HG02759 (cell line): Measurements from ENCODE around the gene HACD2.

Experiments
- ATAC-seq: cut with Tn5 transposase; IDR thresholded peaks from one replicate; pipeline ENCODE4 v1.9.1; 2021; ENCODE audit warnings: mild to moderate bottlenecking, moderate library complexity; ENCODE audit not compliant: unreplicated experiment

HACD2 gene

DNA sequence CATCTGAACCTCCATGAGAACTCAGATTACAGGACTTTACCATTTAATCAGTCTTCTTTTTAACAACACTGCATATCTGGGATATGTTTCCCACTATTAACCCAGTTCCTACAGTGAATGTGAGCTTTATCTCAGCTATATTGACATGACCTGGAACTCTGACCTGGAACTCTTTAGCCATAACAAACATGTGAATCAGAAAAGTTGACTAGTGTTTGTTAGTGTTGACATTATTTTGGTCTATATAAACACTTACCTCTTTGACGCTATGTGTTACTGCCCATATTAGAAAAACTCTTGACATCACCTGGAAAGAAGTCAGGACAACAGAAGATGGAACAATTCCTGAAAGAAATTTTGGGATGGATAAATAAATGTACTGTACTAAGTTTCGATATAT, 56.7 kb downstream of the HACD2 start:
- ATAC-seq: no peak

DNA sequence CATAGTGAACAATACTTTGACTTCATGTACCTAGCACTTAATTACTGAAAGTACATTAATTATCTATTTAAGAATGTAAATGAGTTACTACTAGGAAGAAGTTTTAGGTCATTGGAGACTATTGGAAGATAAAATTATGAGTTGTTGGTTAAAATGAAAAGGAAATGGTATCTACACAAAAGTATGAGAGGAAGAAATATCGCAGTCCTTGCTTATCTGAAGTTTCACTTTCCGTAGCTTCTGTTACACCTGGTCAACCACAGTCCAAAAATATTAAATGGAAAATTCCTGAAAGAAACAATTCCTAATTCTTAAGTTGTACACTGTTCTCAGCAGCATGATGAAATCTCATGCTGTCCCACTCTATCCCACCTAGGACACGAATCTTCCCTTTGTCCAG, 57.8 kb downstream of the HACD2 start:
- no peak for ATAC-seq

DNA sequence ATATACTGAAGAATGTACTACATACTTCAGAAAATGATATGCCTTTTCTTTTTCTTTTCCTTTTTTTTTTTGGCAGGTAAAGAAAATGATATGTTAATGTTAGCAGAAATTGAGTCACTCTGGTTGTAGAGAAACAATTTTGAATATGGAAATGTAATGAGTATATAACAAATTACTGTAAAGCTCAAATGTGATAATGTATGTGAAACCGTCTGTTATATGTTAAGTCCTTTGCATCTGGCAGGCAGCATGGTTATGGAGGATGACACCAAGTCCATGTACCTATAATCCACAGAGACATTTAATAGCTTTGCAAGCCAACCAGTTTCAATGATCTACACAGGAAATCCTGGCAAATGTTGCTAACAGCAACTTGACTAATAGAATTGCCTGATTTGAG, 58.4 kb downstream of the HACD2 start:
- ATAC-seq: no peak

DNA sequence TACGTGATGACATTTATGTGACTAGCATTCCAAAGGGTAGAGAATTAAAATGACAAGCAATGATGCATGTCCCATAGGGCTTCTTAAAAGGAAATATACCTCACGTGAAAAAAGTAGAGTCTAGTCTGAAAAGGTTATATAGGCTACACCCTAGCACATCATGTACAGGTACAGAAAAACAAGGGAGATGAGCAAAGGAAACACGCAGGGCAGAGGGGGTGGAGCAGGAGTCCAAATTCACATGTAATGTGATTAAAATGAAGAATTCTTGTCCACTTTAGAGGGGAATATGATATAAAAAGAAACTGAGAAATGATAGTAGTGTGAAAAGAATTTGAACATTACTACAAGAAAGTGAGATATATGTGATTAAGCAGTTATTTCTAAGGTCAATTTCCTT, 59.4 kb downstream of the HACD2 start:
- ATAC-seq: no peak

DNA sequence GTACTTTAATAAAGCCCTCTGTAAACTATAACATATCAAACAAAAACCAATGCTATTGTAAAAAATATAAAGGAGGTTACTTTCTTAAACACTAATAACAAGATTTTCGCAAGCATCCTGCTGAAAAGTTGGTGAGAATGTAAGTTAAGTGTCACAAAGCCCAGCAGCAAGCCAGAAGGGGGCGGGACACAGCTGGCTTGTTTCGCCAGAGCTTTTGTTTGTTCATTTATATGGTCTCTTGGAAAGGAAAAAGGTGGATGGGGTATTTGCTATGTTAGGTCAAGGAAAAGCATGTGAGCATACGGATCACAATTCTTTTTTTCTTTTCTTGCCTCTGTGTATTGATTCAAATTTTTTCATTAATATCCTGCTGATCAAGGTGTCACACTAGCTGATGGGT, 59.9 kb downstream of the HACD2 start:
- ATAC-seq: no peak

DNA sequence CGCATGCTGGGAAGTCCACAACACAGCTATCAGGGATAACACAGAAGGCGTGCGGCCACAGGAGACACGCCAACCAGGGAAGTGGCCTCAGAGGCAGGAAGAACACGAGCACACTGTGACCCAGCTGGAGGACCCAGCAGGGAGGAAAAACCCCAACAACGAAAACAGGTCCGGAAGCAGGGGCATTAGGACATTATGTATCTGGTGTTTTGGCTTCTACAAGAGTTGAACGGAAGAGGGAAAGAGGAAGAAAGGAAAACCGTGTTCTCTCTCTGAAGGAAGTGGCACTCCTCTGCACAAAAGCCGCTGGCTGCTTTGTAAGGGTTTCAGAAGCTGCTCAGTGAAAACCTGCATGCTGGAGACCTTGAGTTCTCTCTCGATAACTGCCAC, 61.8 kb downstream of the HACD2 start:
- no peak for ATAC-seq

DNA sequence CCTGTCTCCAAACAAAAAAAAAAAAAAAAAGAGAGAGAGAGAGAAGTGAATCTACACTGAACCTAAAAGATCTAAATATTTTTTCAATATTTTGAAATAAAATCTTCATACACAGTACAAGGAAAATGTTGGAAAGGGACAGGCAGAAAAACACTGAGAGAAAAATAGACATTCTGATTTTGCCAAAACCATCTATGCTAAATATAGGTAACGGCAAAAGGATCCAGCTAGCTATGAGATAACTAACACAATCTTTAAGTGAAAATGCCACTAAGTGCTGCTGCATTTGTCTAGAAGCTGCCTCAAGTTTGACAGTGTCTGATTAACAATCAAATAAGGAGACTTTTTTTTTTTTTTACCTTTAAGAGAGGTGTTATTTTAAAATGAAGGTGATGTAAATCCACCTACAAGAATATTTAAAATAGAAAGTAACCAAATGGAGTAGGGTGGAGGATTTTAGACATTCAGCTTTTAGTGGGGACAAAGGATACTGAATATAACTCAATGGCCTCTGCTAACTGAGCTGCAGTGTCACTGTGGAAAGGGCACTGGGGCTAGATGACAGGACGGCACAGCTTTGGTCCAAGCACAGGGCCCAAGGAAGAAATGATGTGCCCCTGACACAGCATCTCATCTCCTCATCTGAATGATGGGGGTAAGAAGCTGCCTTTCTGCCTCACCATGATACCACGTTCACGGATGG, 62.4 kb downstream of the HACD2 start:
- no peak for ATAC-seq

DNA sequence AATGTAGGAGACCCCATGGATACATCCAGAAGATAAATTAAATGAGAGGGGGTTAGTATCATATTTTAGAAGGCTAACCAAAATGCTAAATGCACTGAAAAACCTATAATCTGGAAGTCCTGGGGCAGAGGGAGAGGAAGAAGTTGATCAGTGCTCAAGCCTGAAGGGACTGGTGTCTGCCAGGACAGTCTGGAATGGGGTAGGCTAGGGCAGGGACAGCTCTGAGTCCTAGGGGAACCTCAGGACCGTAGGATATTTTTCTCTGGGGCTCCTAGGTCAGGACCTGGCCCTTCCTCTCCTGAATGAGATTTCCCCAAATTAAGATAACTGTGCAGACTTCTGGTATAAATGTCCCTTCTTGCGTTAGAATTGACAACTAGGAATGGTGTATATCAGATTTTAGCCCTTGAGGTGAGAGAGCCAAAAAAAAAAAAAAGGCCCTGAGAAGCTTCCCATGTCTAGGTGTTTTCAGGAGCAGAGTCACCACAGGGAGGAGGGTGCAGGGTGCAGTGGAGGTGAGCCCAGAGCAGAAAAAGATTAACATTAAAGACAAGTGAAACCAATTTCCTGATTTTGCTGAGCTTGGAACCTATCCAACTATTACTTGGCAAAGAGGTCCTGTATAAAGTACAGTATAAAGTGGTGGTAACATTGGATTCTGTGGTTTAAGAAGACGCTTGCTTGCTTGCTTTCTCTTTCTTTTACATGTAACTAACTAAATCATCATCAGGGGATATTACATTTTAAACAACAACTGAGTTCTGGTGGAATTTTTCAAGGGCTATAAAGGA, 63.5 kb downstream of the HACD2 start:
- ATAC-seq: no peak

DNA sequence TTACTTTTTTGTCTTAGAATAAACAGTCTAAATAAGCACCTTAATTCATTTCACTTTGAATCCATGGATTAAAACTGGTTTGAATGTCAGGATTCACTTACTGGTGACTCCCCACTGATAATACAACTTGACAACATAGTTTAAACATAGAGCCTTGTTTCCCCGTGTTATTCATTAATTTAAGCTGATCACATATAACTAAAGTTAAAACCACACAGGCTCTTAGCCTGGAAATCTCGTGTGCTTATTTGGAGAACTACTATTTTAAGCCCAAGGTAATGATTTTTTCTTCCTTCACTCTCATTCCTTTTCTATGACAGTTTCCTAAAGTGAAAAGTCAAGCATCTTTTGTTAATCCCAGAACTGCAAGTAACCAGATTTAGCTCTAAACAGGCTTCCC, 64.2 kb downstream of the HACD2 start:
- ATAC-seq: no peak

DNA sequence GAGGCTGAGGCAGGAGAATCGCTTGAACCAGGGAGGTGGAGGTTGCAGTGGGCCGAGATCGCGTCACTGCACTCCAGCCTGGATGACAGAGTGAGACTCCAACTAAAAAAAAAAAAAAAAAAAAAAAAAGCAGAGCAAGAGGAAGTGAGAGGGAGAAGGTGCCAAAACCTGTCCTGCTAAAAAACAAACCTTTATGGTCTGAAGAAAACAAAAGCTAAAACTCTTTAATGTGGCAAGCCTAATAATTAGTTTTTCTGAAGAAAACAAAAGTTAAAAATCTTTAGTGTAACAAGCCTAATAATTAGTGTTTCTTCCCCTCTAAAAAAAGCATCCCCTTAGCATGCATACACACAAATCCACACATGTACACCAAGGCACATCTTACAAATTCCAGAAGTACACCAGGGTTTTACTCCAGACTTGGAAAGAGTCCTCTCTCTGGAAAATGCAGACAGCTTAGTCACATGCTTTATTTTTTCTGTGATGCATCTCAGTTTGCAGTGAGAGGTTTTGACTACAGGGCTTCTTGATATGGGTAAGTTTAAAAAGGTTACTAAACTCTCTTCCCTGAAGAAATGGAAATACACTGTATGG, 65.9 kb downstream of the HACD2 start:
- ATAC-seq: no peak

DNA sequence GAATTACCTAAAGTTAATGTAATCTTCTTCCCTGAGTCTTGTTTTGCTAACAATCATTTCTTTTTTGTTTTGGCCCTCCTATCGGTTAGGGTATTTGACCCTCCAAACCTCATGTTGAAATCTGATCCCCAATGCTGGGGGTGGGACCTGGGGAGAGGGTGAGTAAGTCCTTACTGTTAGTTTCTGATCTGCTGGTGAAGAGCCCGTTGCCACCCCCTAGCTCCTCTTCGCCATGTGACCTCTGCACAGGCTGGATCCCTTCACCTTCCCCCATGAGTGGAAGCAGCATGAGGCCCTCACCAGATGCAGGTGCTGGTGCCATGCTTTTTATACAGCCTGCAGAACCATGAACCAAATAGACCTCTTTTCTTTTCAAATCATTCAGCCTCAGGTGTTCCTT, 73.1 kb downstream of the HACD2 start:
- no peak for ATAC-seq

DNA sequence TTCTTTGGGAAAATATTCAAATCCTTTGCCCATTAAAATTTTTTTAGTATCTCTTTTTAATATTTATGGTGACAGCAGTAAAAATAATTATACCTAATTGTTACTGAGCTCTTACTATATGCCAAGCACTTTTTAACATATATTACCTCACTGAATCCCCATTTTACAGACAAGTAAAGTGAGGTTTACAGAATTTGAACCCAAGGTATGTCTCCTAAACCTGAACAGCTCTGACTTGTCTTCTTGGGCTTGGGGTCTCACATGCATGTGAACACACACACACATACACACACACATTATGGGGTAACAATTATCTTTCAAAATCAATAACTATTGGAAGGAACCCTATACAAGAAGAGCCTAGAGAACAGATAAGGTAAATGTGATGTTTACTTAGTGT, 73.8 kb downstream of the HACD2 start:
- ATAC-seq: no peak

DNA sequence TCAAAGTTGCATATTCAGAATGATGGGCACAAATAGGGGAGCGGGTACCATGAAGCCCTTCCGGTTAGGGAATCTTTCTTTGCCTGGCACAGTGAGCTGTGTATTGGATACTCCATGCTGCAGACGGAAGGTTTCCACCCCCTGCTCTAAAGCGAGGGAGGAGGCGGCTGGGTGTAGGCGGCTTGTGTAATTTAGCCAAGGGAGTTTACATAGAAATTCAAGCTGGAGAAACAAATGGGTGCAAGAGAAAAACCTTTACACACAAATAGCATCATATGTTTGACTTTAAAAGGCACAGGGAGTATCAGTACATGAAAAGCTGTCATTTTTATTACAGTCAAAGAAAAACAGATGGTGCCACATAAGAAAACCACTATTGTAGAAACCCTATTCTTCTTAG, 76.7 kb downstream of the HACD2 start:
- ATAC-seq: no peak

DNA sequence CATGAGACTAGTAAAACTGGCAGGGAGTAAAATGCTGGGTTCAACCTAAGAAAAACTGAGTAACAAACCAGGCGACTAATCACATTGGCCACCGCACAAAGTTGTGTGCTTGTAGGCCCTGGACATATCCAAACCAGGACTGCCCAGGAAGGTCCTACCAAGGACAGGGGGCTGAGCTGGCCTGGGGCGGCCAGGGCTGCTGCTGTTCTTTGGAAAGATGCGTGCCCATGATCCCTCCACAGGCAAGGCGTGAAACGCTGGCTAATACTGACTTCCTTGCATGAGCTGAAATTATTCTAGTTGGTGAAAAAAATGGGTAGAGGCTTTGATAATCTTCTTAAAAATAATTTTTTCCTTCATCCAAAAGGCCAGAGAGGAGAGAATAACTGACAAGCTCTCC, 79.0 kb downstream of the HACD2 start:
- no peak for ATAC-seq

DNA sequence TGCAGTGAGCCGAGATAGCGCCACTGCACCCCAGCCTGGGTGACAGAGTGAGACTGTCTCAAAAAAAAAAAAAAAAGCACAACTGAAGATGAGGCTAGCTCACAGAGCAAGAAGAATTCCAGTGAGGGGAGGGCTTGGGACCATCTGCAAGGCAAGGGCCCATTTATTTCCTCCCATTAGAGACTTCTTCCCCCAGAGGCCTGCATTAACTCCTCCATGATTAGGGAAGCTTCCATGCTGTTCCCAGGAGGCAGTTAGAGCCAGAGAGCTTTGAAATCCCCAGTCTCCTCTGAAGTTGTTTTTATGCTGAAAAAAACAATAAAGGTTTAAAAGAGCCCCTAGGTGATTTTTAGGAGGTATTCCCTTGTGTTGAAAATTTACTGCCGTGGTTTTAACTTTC, 81.7 kb downstream of the HACD2 start:
- ATAC-seq: no peak

DNA sequence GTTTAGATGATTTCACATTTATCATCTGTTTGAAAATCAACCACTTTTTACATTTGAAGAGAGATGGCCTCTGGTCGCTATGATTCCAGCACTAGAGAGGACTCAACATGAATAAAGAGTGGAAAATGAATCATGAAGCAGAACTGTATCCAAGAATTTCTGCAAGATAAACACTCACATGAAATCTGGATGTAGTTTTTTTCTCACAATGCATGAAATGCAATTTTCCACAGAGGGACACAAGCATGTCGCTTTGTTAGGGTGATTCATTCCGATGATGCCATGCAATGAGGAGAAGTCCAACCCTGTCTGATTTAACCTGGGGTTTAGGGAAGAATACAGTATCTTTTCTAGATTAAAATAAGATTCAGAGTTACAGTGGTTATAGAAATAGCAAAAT, 85.5 kb downstream of the HACD2 start:
- ATAC-seq: no peak

DNA sequence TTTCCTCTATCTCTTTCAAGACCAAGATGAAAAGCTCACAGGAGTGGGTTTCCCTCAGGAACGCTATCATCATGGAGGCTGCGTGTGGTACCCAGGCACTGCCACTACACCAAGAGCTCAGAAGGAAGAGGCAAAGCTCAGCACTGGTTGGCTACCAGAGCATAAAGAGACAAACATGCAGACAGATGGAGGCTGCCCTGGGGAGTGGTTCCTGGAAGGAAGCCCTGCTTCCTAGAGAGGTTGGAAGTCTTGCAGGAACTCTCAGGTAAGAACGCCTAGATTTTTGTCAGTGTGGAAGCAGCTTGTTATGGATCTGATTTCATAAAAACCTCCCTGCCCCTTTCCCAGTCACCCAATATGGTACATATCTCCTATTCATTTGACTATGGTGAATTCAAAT, 86.1 kb downstream of the HACD2 start:
- ATAC-seq: no peak

DNA sequence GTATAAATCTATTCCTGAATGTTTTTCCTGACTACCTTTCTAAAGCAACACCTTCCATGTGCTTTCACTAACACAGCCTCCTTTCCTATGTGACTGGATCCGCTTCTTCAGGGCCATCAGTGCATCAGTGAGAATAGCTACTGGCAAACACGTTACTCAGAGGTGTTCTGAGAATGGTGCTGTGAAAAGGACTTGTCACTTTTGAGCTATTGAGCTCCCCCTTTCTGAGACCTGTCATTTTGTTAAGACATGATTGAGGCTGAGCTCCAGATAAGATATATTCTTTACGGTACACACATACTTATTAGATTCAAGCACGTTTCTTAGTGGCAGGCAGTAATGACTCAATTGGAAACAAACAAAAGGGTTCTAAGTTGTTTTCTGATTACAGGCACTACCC, 90.9 kb downstream of the HACD2 start:
- ATAC-seq: no peak

DNA sequence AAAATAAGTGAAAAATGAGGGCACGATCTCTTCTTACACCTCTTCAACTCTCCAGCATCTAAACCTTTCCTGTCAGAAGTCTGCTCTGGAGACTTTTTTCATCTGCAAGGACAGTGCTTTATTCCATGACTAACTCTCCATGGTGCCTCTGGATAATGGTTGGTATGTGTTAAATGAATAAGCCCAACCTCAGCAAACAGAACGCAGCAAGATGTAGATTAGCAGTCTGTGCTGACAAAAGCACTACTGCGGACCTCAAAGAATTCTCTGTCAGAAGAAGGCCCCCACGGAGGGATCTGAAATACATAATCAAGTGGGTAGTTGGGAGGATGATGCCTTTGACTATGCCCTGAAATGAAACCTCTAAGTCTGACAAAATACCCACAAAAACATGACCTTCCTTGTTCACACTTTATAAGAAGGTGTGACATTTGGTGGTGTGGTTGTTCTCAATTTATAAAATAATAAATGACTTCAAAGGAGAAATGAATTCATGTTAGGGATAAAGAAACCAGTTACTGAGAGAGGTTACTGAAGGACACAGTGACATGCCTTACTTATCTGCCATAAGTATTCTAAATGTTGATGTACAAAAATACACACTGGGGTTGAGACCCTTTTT, 92.8 kb downstream of the HACD2 start:
- no peak for ATAC-seq

DNA sequence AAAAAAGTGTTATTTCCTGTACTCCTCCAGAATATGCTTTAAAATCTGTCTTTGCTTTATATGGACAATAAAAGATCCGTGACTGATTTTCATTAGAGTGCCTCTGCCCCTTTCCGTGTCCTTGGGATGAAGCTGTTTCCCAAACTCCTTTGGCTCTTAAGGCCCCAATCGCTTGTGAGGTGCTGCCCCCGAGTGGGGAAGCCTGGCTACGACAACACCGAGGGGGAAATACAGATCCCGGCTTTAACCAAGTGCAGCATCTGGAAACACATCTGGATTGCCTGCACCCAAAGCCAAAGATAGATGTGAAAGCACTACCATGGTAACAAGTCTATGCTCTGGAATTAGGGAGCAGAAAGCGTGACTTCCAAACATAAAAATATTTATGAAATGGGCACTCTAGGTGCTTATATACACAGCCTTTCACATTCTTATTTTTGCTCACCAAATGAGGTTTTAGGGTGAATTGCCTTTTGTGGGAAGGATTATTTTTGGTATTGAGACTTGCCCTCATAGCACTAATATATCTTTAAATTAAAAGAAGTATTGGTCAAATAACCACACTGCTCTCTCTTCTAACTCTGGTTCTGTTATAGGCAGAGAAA, 95.4 kb downstream of the HACD2 start:
- ATAC-seq: no peak

DNA sequence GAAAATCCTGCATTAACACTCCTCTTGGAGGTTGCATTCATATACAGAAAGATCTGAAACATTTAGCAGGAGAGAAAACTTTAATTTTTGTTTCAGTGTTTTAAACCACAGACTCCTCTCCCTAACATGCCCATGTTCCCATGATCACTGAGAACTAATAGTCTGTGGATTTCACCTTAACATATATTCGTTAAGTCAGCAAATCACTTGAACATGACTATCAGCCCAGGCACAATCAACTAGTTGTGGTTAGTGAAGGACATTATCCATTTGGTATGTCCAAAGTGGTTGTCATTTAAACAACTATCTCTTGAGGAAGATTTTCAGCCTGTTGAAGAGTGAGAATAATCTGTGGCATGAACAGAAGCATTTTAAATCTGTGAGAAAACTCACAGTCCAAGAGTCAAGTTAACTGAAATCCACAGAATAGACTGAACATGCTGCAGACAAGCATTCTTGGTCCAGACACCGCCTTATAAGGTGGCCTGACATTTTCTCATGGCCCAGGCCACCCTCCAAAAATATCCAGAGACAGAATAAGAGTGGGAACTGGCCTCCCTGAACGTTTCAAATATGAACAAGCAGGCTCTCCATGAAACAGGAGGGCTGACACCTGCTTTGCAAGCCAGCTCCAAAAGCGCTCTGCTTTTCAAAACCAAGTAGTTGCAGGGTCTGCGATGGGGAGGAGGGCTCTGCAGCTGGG, 96.1 kb downstream of the HACD2 start:
- no peak for ATAC-seq
